Body of pancreas (tissue), 4 donors: ENCODE results near the gene SWSAP1. TPM values are rescaled to one million over a fixed set of nuclear protein-coding genes. Genes with fewer than 3 reads are reported as not detected.

Experiments
- ATAC-seq: fragments of 150-250 bp; one replicate; pipeline ENCODE4 v1.9.1; 2016
- DNase-seq, 4 donors: peaks; one replicate each; pipeline ENCODE4 v3.0.0-alpha.2; 2019
- H3K27ac ChIP-seq, 4 donors: fragments of 200-600 bp; sonication (generic); 1 replicate in 3 of 4; 2 replicates in 1 of 4; pipeline versions ENCODE4 v1.5.1 to v1.6.1; 2016 to 2019; ENCODE audit warnings: mild to moderate bottlenecking in 1 of 4, mixed read lengths in 1 of 4, moderate library complexity in 1 of 4
- H3K27me3 ChIP-seq, 2 donors: fragments of 200-600 bp; sonication (generic); one replicate each; pipeline ENCODE4 v1.6.0; 2016; ENCODE audit warnings: mild to moderate bottlenecking in 1 of 2
- H3K36me3 ChIP-seq, 2 donors: fragments of 200-600 bp; sonication (generic); replicated peaks in 1 of 2; 2 replicates each; pipeline ENCODE4 v1.5.1; 2016; ENCODE audit warnings: low read depth in 2 of 2; ENCODE audit not compliant: insufficient read depth in 1 of 2
- H3K4me1 ChIP-seq: fragments of 200-600 bp; sonication (generic); one replicate; pipeline ENCODE4 v1.6.0; 2016
- H3K4me3 ChIP-seq, 2 donors: fragments of 200-600 bp; sonication (generic); 1 replicate in 1 of 2; 2 replicates in 1 of 2; pipeline ENCODE4 v1.5.1; 2016 to 2019
- H3K9me3 ChIP-seq, 3 donors: fragments of 200-600 bp; sonication (generic); 1 replicate in 2 of 3; 2 replicates in 1 of 3; pipeline ENCODE4 v1.5.1; 2016
- POLR2A ChIP-seq, 3 donors: fragments of 450-650 bp; IDR thresholded peaks; one replicate each; pipeline ENCODE4 v1.6.1; 2016; ENCODE audit warnings: antibody characterized with exemption in 3 of 3, mild to moderate bottlenecking in 2 of 3
- WGBS, 2 donors: methylation state at CpG; one replicate each; pipeline ENCODE4 v1.1.5; 2017; 5-methylcytosine and 5-hydroxymethylcytosine counted together
- intact Hi-C: fragments of 100-400 bp; cut with DNase I; formaldehyde crosslinking; loops from one replicate; pipeline ENCODE4 v1.15.1; 2023
- total RNA-seq, 2 donors: library from RNA; depleted of rRNA; stranded (reverse); fragments of >200 nt; gene quantifications; one replicate each; pipeline ENCODE4 v1.1.0, GENCODE V29; 2016
- TF ChIP-seq, protein P1 (sequence below), 7 experiments: fragments of 450-650 bp in 4 of 7; fragments of 200-600 bp in 3 of 7; sonication (generic) in 3 of 7; IDR thresholded peaks; one replicate each; pipeline ENCODE4 v1.5.1; 2016 to 2019; ENCODE audit warnings: antibody characterized with exemption in 7 of 7

SWSAP1 gene
- total RNA-seq, 2 donors from 2014 or later: 0.78 to 2.0 TPM

DNA sequence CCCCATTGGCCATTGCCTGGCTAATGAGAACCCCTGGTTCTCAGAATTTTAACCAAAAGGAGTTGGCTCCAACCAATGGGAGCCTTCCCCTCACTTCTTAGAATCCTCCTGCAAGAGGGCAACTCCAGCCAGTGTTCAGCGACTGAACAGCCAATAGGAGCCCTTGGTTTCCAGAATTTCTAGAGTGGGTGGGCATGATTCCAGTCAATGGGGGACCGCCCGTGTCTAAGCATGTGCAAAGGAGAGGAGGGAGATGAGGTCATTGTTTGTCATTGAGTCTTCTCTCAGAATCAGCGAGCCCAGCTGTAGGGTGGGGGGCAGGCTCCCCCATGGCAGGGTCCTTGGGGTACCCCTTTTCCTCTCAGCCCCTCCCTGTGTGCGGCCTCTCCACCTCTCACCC lies 9.5 kb upstream of the SWSAP1 start:
- Histone ChIP-seq H3K9me3 (no peaks in the 10 kb centered on the region), H3K36me3 (no peaks in the 10 kb centered on the region), H3K27me3 (no peaks in the 10 kb centered on the region), H3K4me1 (peaks cover 7% of the 10 kb centered on the region), H3K4me3 (no peak overlapping the region), H3K27ac (no peak overlapping the region)
- ATAC-seq (no peak), DNase-seq (no peak)
- WGBS, 2 donors: 80 to 88% methylated on average over 2 to 5 of the region's 5 CpGs
- TF ChIP-seq, protein P1, sequence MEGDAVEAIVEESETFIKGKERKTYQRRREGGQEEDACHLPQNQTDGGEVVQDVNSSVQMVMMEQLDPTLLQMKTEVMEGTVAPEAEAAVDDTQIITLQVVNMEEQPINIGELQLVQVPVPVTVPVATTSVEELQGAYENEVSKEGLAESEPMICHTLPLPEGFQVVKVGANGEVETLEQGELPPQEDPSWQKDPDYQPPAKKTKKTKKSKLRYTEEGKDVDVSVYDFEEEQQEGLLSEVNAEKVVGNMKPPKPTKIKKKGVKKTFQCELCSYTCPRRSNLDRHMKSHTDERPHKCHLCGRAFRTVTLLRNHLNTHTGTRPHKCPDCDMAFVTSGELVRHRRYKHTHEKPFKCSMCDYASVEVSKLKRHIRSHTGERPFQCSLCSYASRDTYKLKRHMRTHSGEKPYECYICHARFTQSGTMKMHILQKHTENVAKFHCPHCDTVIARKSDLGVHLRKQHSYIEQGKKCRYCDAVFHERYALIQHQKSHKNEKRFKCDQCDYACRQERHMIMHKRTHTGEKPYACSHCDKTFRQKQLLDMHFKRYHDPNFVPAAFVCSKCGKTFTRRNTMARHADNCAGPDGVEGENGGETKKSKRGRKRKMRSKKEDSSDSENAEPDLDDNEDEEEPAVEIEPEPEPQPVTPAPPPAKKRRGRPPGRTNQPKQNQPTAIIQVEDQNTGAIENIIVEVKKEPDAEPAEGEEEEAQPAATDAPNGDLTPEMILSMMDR (IDR thresholded peaks at IDR 0.05): no peak
- TF ChIP-seq POLR2A (IDR thresholded peaks at IDR 0.05): no peak
- intact Hi-C loops: no loop called here

DNA sequence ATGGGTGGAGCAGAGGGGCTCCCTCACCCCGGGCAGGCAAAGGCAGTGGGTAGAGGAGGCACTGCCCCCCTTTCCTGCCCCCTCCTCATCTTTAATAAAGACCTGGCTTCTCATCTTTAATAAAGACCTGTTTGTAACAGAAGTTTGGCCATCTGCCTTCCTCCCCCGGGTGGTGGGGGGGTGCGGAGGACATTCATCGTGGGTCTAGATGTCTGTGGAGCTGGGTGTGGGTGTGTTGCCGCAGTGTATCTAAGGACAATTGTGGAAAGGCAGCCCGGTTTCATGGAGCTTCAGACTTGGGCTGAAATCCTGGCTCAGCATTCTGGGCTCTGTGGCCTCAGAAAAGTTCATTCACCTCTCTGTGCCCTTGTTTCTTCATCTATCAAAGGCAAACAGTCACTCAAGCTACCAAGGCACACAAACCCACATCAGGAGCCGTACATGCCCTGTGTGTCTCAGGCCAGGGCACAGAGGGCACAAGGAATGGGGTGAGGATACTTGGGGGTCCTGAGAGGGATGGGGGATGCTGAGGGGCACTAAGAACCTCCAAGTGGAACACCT lies 8.8 kb upstream of the SWSAP1 start:
- Histone ChIP-seq H3K4me1 (peaks cover 7% of the 10 kb centered on the region), H3K36me3 (no peaks in the 10 kb centered on the region), H3K9me3 (no peaks in the 10 kb centered on the region), H3K27ac (no peak overlapping the region), H3K4me3 (no peak overlapping the region), H3K27me3 (no peaks in the 10 kb centered on the region)
- 69 to 82% methylated on average over 5 to 7 of the region's 7 CpGs for WGBS, 2 donors
- TF ChIP-seq POLR2A (IDR thresholded peaks at IDR 0.05): no peak
- TF ChIP-seq, protein P1 (IDR thresholded peaks at IDR 0.05): no peak
- intact Hi-C loops: no loop called here
- ATAC-seq: no peak
- DNase-seq: no peak

DNA sequence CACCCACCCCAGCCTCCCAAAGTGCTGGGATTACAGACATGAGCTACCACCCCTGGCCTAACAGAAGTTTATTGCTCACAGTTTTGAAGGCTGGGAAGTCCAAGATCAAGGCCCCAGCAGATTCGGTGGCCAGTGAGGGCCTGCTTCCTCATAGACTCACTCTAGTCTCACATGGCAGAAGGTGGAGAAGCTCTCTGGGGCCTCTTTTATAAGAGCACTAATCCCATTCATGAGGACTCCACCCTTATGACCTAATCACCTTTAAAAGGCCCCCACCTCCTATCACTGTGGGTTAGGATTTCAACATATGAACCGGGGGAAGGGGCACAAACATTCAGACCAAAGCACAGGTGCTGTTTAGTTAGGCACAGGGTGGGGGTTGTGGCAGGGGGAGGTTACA lies 6.9 kb upstream of the SWSAP1 start:
- WGBS, 2 donors: 64 to 83% methylated on average over 1 to 2 of the region's 2 CpGs
- intact Hi-C loops: no loop called here
- Histone ChIP-seq H3K4me3 (no peak overlapping the region), H3K36me3 (no peaks in the 10 kb centered on the region), H3K9me3 (no peaks in the 10 kb centered on the region), H3K4me1 (no peaks in the 10 kb centered on the region), H3K27me3 (no peaks in the 10 kb centered on the region), H3K27ac (no peak overlapping the region)
- TF ChIP-seq POLR2A (IDR thresholded peaks at IDR 0.05): no peak
- TF ChIP-seq, protein P1 (IDR thresholded peaks at IDR 0.05): no peak
- DNase-seq: no peak
- ATAC-seq: no peak

DNA sequence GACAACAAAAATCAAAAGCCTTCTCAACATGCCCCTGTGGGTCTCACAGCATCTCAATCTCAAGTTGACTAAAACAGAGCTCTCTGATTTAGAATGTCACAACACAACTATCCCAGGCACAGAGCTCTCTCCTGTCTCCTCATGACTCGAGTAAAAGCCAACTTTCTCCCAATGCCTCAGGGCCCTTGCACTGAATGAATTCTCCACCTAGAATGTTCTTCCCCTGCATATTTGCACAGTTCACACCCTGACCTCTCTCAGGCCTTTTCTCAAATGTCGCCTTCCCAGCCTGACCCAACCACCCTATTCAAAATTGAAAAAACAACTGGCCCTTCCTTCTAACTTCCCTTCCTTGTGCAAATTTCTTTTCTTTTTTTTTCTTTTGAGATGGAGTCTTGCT lies 3.7 kb upstream of the SWSAP1 start:
- Histone ChIP-seq H3K36me3 (no peaks in the 10 kb centered on the region), H3K9me3 (no peaks in the 10 kb centered on the region), H3K27me3 (no peaks in the 10 kb centered on the region), H3K27ac (no peak overlapping the region), H3K4me1 (peaks cover 14% of the 10 kb centered on the region), H3K4me3 (no peak overlapping the region)
- WGBS, 2 donors: 92 to 94% methylated on average over 2 of the region's 2 CpGs
- ATAC-seq: no peak
- no peak for DNase-seq
- no peak for TF ChIP-seq POLR2A (IDR thresholded peaks at IDR 0.05)
- TF ChIP-seq, protein P1 (IDR thresholded peaks at IDR 0.05): no peak
- intact Hi-C loops: no loop called here

DNA sequence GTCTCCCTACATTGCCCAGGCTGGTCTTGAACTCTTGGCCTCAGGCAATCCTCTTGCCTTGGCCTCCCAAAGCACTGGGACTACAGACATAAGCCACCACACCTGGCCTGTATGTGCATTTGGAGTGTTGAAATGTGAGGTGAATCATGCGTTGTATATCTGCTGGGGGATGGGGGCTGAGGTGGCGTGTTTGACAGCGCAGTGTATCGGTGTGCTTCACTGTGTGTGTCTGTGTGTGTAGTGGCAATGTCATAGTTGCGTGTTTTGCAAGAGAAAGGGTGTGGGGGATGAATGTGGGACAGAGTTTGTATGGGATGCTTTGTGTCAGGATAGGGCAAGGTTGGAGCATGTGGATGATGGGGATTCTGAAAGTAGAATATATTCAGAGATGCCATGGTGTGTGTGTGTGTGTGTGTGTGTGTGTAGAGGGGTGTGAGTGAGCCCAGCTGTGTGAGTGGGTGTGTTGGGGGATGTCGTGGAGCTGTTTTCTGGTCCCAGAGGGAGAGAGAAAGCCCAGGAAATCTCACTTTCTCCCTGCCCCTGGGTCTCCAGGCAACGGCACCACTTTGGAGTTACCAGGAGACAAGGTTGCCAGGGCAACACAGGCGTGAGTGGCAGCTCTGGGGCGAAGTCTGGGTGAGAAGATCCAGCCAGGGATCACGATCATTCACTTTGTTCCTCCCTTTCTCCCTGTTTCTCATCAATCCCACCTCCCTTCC lies 1.1 kb upstream of the SWSAP1 start:
- TF ChIP-seq POLR2A (IDR thresholded peaks at IDR 0.05): no peak
- TF ChIP-seq, protein P1 (IDR thresholded peaks at IDR 0.05): no peak
- WGBS, 2 donors: 50 to 54% methylated on average over 10 of the region's 10 CpGs
- intact Hi-C loops: no loop called here

More for the DNA sequence above, 1.1 kb upstream of the SWSAP1 start:
- no peaks in the 10 kb centered on the region for H3K27me3 ChIP-seq
- ATAC-seq: no peak
- H3K27ac ChIP-seq: no peak overlapping the region
- H3K4me3 ChIP-seq: no peak overlapping the region
- peaks cover 30% of the 10 kb centered on the region for H3K4me1 ChIP-seq
- no peaks in the 10 kb centered on the region for H3K9me3 ChIP-seq
- no peaks in the 10 kb centered on the region for H3K36me3 ChIP-seq
- DNase-seq: peak; percentile 39 to 64 (median 59)
